GM21737 (cell line): Measurements from ENCODE around the gene ANKRD50.

Source experiments
- ATAC-seq: cut with Tn5 transposase; IDR thresholded peaks from one replicate; pipeline ENCODE4 v1.9.1; 2021; ENCODE audit warnings: mild to moderate bottlenecking, moderate library complexity; ENCODE audit not compliant: unreplicated experiment

The ANKRD50 gene

GRCh38 chr4:124710911-124711310, 1.6 kb downstream of the ANKRD50 start:
- ATAC-seq = no peak

- ATAC-seq = no peak
These were observed 2.4 kb downstream of the ANKRD50 start for GRCh38 chr4:124710015-124710741.

- no peak for ATAC-seq
These were observed 3.8 kb downstream of the ANKRD50 start for GRCh38 chr4:124708517-124709300.

GRCh38 chr4:124705393-124705792, 7.1 kb downstream of the ANKRD50 start:
- no peak for ATAC-seq

GRCh38 chr4:124703154-124703553, 9.4 kb downstream of the ANKRD50 start:
- no peak for ATAC-seq

GRCh38 chr4:124697441-124697840, 15.1 kb downstream of the ANKRD50 start:
- ATAC-seq = no peak

GRCh38 chr4:124696182-124696581, 16.4 kb downstream of the ANKRD50 start:
- ATAC-seq = no peak

GRCh38 chr4:124694946-124695598, 17.5 kb downstream of the ANKRD50 start:
- no peak for ATAC-seq

GRCh38 chr4:124694306-124694705, 18.2 kb downstream of the ANKRD50 start:
- no peak for ATAC-seq

- ATAC-seq = no peak
These were observed 20.7 kb downstream of the ANKRD50 start for GRCh38 chr4:124691801-124692200.

GRCh38 chr4:124686279-124686678, 26.3 kb downstream of the ANKRD50 start:
- no peak for ATAC-seq

- no peak for ATAC-seq
These were observed 26.7 kb downstream of the ANKRD50 start for GRCh38 chr4:124685851-124686250.

GRCh38 chr4:124684301-124684700, 28.2 kb downstream of the ANKRD50 start:
- no peak for ATAC-seq

GRCh38 chr4:124682384-124682783, 30.1 kb downstream of the ANKRD50 start:
- no peak for ATAC-seq

- no peak for ATAC-seq
These were observed 46.0 kb downstream of the ANKRD50 start for GRCh38 chr4:124666496-124666895.

GRCh38 chr4:124658795-124659194, 53.7 kb downstream of the ANKRD50 start:
- ATAC-seq = no peak

- ATAC-seq = no peak
These were observed 61.9 kb downstream of the ANKRD50 start for GRCh38 chr4:124650614-124651013.

GRCh38 chr4:124647599-124647998, 64.9 kb downstream of the ANKRD50 start:
- no peak for ATAC-seq

GRCh38 chr4:124644621-124645020, 67.9 kb downstream of the ANKRD50 start:
- no peak for ATAC-seq

GRCh38 chr4:124642846-124643245, 69.7 kb downstream of the ANKRD50 start:
- no peak for ATAC-seq

- ATAC-seq = no peak
These were observed 70.7 kb downstream of the ANKRD50 start for GRCh38 chr4:124641715-124642381.
